HEK293 (cell line): ENCODE measurements around the gene ABHD16A.
A peak's percentile ranks its signal among the peaks of the same experiment; 100 is the strongest.

Experiments
- IKZF3 ChIP-seq: fragments of 450-650 bp; IDR thresholded peaks from 2 replicates; pipeline ENCODE4 v1.5.0; 2018; ENCODE audit warnings: missing biosample characterization, mild to moderate bottlenecking, missing genetic modification characterization, moderate library complexity
- KLF1 ChIP-seq: fragments of 450-650 bp; formaldehyde crosslinking; IDR thresholded peaks from 2 replicates; pipeline ENCODE4 v1.5.1; 2016; ENCODE audit warnings: missing biosample characterization, missing genetic modification characterization
- KLF17 ChIP-seq: fragments of 450-650 bp; formaldehyde crosslinking; IDR thresholded peaks from 2 replicates; pipeline ENCODE4 v1.5.1; 2016; ENCODE audit warnings: missing biosample characterization, missing genetic modification characterization
- PRDM10 ChIP-seq: fragments of 450-650 bp; formaldehyde crosslinking; IDR thresholded peaks from 2 replicates; pipeline ENCODE4 v1.5.1; 2016; ENCODE audit warnings: missing biosample characterization, missing genetic modification characterization
- WT1 ChIP-seq: fragments of 450-650 bp; formaldehyde crosslinking; IDR thresholded peaks from 2 replicates; pipeline ENCODE4 v1.5.1; 2016; ENCODE audit warnings: missing biosample characterization, missing genetic modification characterization
- YY2 ChIP-seq: fragments of 450-650 bp; formaldehyde crosslinking; IDR thresholded peaks from 2 replicates; pipeline ENCODE4 v1.5.1; 2016; ENCODE audit warnings: missing biosample characterization, missing genetic modification characterization
- ZNF133 ChIP-seq: fragments of 450-650 bp; formaldehyde crosslinking; IDR thresholded peaks from 2 replicates; pipeline ENCODE4 v1.5.1; 2016; ENCODE audit warnings: missing biosample characterization, missing genetic modification characterization
- ZNF157 ChIP-seq: fragments of 450-650 bp; formaldehyde crosslinking; IDR thresholded peaks from 2 replicates; pipeline ENCODE4 v1.5.1; 2016; ENCODE audit warnings: missing biosample characterization, missing genetic modification characterization
- ZNF2 ChIP-seq: fragments of 450-650 bp; formaldehyde crosslinking; IDR thresholded peaks from 2 replicates; pipeline ENCODE4 v1.5.1; 2016; ENCODE audit warnings: missing biosample characterization, missing genetic modification characterization
- ZNF362 ChIP-seq: fragments of 450-650 bp; formaldehyde crosslinking; IDR thresholded peaks from 2 replicates; pipeline ENCODE4 v1.5.1; 2016; ENCODE audit warnings: missing biosample characterization, missing genetic modification characterization
- ZNF37A ChIP-seq: fragments of 450-650 bp; IDR thresholded peaks from 2 replicates; pipeline ENCODE4 v1.5.1; 2018; ENCODE audit warnings: missing biosample characterization, missing genetic modification characterization
- ZNF391 ChIP-seq: fragments of 450-650 bp; formaldehyde crosslinking; IDR thresholded peaks from 2 replicates; pipeline ENCODE4 v1.5.1; 2016; ENCODE audit warnings: low read depth, missing biosample characterization, missing genetic modification characterization, borderline replicate concordance
- ZNF426 ChIP-seq: fragments of 450-650 bp; formaldehyde crosslinking; IDR thresholded peaks from 2 replicates; pipeline ENCODE4 v1.5.1; 2017; ENCODE audit warnings: missing biosample characterization, missing genetic modification characterization, mild to moderate bottlenecking, inconsistent platforms, moderate library complexity
- ZNF510 ChIP-seq: fragments of 450-650 bp; formaldehyde crosslinking; IDR thresholded peaks from 2 replicates; pipeline ENCODE4 v1.5.1; 2018; ENCODE audit warnings: mild to moderate bottlenecking, missing genetic modification characterization, missing biosample characterization; ENCODE audit not compliant: insufficient replicate concordance
- ZNF549 ChIP-seq: fragments of 450-650 bp; IDR thresholded peaks from 2 replicates; pipeline ENCODE4 v1.5.1; 2018; ENCODE audit warnings: missing biosample characterization, missing genetic modification characterization, mild to moderate bottlenecking, inconsistent platforms, moderate library complexity
- ZNF645 ChIP-seq: fragments of 450-650 bp; formaldehyde crosslinking; IDR thresholded peaks from 2 replicates; pipeline ENCODE4; 2016; ENCODE audit warnings: missing biosample characterization, missing genetic modification characterization
- ZNF660 ChIP-seq: fragments of 450-650 bp; IDR thresholded peaks from 2 replicates; pipeline ENCODE4 v1.5.1; 2018; ENCODE audit warnings: missing biosample characterization, mild to moderate bottlenecking, missing genetic modification characterization
- ZXDB ChIP-seq: fragments of 450-650 bp; formaldehyde crosslinking; IDR thresholded peaks from 2 replicates; pipeline ENCODE4 v1.5.1; 2016; ENCODE audit warnings: missing biosample characterization, missing genetic modification characterization
- TF ChIP-seq, protein P1 (sequence below): fragments of 450-650 bp; formaldehyde crosslinking; conservative IDR thresholded peaks from 2 replicates; pipeline ENCODE4 v1.5.1; 2016; ENCODE audit warnings: low read depth, missing biosample characterization, missing genetic modification characterization

Gene ABHD16A

GRCh38 chr6:31737315-31737990, 34.3 kb upstream of the ABHD16A start (continued):
- TF ChIP-seq YY2 (no peak), ZNF391 (tag by site-specific recombination) (0 out of 2 replicates have a peak, but pooled peaks have one; percentile 31), ZNF2 (tag by site-specific recombination) (no peak), KLF17 (tag by site-specific recombination) (0 out of 2 replicates have a peak, but pooled peaks have one; percentile 53), IKZF3 (tag by site-specific recombination) (no peak), ZNF645 (tag by site-specific recombination) (0 out of 2 replicates have a peak, but pooled peaks have one; percentile 22), ZNF362 (tag by site-specific recombination) (0 out of 2 replicates have a peak, but pooled peaks have one; percentile 43), ZNF37A (tag by site-specific recombination) (no peak), KLF1 (tag by site-specific recombination) (peak; percentile 100), ZNF426 (tag by site-specific recombination) (no peak), ZNF660 (no peak), PRDM10 (tag by site-specific recombination) (no peak), ZNF157 (tag by site-specific recombination) (no peak), ZNF133 (tag by site-specific recombination) (no peak), ZNF549 (tag by site-specific recombination) (no peak), ZNF510 (tag by site-specific recombination) (no peak), WT1 (tag by site-specific recombination) (peak; percentile 94), ZXDB (tag by site-specific recombination) (no peak)
- TF ChIP-seq, protein P1, sequence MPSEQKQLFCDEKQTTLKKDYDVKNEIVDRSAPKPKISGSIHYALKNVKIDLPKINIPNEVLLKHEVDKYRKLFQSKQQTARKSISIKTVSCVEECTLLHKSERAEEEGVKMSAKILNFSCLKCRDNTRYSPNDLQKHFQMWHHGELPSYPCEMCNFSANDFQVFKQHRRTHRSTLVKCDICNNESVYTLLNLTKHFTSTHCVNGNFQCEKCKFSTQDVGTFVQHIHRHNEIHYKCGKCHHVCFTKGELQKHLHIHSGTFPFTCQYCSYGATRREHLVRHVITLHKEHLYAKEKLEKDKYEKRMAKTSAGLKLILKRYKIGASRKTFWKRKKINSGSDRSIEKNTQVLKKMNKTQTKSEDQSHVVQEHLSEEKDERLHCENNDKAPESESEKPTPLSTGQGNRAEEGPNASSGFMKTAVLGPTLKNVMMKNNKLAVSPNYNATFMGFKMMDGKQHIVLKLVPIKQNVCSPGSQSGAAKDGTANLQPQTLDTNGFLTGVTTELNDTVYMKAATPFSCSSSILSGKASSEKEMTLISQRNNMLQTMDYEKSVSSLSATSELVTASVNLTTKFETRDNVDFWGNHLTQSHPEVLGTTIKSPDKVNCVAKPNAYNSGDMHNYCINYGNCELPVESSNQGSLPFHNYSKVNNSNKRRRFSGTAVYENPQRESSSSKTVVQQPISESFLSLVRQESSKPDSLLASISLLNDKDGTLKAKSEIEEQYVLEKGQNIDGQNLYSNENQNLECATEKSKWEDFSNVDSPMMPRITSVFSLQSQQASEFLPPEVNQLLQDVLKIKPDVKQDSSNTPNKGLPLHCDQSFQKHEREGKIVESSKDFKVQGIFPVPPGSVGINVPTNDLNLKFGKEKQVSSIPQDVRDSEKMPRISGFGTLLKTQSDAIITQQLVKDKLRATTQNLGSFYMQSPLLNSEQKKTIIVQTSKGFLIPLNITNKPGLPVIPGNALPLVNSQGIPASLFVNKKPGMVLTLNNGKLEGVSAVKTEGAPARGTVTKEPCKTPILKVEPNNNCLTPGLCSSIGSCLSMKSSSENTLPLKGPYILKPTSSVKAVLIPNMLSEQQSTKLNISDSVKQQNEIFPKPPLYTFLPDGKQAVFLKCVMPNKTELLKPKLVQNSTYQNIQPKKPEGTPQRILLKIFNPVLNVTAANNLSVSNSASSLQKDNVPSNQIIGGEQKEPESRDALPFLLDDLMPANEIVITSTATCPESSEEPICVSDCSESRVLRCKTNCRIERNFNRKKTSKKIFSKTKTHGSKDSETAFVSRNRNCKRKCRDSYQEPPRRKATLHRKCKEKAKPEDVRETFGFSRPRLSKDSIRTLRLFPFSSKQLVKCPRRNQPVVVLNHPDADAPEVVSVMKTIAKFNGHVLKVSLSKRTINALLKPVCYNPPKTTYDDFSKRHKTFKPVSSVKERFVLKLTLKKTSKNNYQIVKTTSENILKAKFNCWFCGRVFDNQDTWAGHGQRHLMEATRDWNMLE (tag by site-specific recombination), result no peak
- TF ChIP-seq, all 188 proteins: peak for 11
